ENCODE data around the gene PRR23B. TPM values are rescaled to one million over a fixed set of nuclear protein-coding genes. Genes with fewer than 3 reads are reported as not detected.

PRR23B gene
- total RNA-seq, 4 donors from 2014 or later: not detected

- DNase-seq (ENCODE audit: low spot score) (no peak), ATAC-seq (ENCODE audit: low FRiP score) (no peak)
- TF ChIP-seq CTCF (IDR thresholded peaks at IDR 0.05): no peak
These were observed 15.3 kb downstream of the PRR23B start for GRCh38 chr3:139005356-139005993.

- DNase-seq (ENCODE audit: low spot score) (no peak), ATAC-seq (ENCODE audit: low FRiP score) (no peak)
- no peak for TF ChIP-seq CTCF (IDR thresholded peaks at IDR 0.05)
These were observed 25.0 kb downstream of the PRR23B start for GRCh38 chr3:138995706-138996105.

GRCh38 chr3:138987181-138987580 is 33.5 kb downstream of the PRR23B start:
- no peak for ATAC-seq (ENCODE audit: low FRiP score)
- TF ChIP-seq CTCF (IDR thresholded peaks at IDR 0.05): no peak
- no peak for DNase-seq (ENCODE audit: low spot score)

- no peak for TF ChIP-seq CTCF (IDR thresholded peaks at IDR 0.05)
- no peak for ATAC-seq (ENCODE audit: low FRiP score)
These were observed 34.8 kb downstream of the PRR23B start for GRCh38 chr3:138985932-138986331.

GRCh38 chr3:138984816-138985215 is 35.9 kb downstream of the PRR23B start:
- DNase-seq (ENCODE audit: low spot score) (no peak), ATAC-seq (ENCODE audit: low FRiP score) (no peak)
- TF ChIP-seq CTCF (IDR thresholded peaks at IDR 0.05): no peak

More at GRCh38 chr3:138985932-138986331, 34.8 kb downstream of the PRR23B start:
- DNase-seq (ENCODE audit: low spot score): no peak

GRCh38 chr3:138976047-138976446 is 44.7 kb downstream of the PRR23B start:
- DNase-seq (ENCODE audit: low spot score) (no peak), ATAC-seq (ENCODE audit: low FRiP score) (no peak)
- no peak for TF ChIP-seq CTCF (IDR thresholded peaks at IDR 0.05)

- ATAC-seq (ENCODE audit: low FRiP score): no peak
- no peak for DNase-seq (ENCODE audit: low spot score)
- no peak for TF ChIP-seq CTCF (IDR thresholded peaks at IDR 0.05)
These were observed 45.4 kb downstream of the PRR23B start for GRCh38 chr3:138975351-138975750.

Data from omental fat pad (tissue), 4 donors.